ENCODE results near the gene RASSF4.
"Not testable (repeated sequence)": the region's sequence is repeated elsewhere in the genome, so short reads cannot be mapped to it uniquely, and the experiment has no call there.

- TF ChIP-seq YY1 (IDR thresholded peaks at IDR 0.05; ENCODE audit: insufficient read depth, insufficient read length); ZNF274 (IDR thresholded peaks at IDR 0.05; ENCODE audit: low read depth, low read length): not testable (repeated sequence)
Measured at GRCh38 chr10:45014557-45014956, 55.0 kb downstream of the RASSF4 start.

Measured in NT2/D1 (cell line).